Esophagus squamous epithelium (tissue), 4 donors: ENCODE measurements around the gene TRAK1.

Experiments used
- POLR2A ChIP-seq, 4 donors: fragments of 450-650 bp; IDR thresholded peaks; one replicate each; pipeline ENCODE4 v1.6.1; 2017; ENCODE audit warnings: antibody characterized with exemption in 4 of 4, mild to moderate bottlenecking in 4 of 4, moderate library complexity in 3 of 4
- TF ChIP-seq, protein P1 (sequence below), 6 experiments: fragments of 450-650 bp in 4 of 6; fragments of 200-600 bp in 2 of 6; sonication (generic) in 2 of 6; IDR thresholded peaks; one replicate each; pipeline ENCODE4 v1.5.1; 2016 to 2019; ENCODE audit warnings: antibody characterized with exemption in 6 of 6, mild to moderate bottlenecking in 4 of 6, moderate library complexity in 4 of 6

- TF ChIP-seq, protein P1, sequence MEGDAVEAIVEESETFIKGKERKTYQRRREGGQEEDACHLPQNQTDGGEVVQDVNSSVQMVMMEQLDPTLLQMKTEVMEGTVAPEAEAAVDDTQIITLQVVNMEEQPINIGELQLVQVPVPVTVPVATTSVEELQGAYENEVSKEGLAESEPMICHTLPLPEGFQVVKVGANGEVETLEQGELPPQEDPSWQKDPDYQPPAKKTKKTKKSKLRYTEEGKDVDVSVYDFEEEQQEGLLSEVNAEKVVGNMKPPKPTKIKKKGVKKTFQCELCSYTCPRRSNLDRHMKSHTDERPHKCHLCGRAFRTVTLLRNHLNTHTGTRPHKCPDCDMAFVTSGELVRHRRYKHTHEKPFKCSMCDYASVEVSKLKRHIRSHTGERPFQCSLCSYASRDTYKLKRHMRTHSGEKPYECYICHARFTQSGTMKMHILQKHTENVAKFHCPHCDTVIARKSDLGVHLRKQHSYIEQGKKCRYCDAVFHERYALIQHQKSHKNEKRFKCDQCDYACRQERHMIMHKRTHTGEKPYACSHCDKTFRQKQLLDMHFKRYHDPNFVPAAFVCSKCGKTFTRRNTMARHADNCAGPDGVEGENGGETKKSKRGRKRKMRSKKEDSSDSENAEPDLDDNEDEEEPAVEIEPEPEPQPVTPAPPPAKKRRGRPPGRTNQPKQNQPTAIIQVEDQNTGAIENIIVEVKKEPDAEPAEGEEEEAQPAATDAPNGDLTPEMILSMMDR (IDR thresholded peaks at IDR 0.05): no peak
- no peak for TF ChIP-seq POLR2A (IDR thresholded peaks at IDR 0.05)
Observed at GRCh38 chr3:42043099-42043813, 47.9 kb upstream of the TRAK1 start.
